HG03460 (cell line): ENCODE data around the gene TSPAN4.

Source experiments
- ATAC-seq: cut with Tn5 transposase; IDR thresholded peaks from one replicate; pipeline ENCODE4 v1.9.1; 2021; ENCODE audit not compliant: unreplicated experiment

TSPAN4 gene

DNA sequence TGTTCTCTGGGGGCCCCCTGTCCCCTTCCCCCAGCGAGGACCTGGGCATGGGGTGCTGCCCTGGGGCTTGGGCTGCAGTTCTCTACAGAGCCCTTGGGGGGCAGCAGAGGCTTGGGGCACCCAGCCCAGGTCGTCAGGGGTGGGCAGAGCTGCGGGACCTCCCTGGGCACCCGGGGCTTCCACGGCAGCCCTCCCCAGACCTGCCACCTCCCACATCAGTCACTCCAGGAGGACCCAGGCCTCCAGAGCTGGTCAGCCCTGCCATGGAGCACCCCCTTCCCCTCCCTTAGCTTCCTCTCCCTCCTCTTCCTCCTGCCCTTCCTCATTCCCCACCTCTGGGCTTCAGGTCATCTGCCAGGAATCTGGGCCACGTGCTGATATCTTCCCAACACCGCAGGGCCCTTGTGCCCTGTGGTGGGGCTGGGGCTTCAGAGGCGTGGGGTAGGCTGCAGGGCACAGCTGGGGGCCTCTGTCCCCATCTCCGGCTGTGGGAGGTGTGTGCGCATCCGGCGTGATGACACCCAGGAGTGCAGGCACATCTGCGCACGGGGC is 5.8 kb downstream of the TSPAN4 start:
- ATAC-seq = no peak

DNA sequence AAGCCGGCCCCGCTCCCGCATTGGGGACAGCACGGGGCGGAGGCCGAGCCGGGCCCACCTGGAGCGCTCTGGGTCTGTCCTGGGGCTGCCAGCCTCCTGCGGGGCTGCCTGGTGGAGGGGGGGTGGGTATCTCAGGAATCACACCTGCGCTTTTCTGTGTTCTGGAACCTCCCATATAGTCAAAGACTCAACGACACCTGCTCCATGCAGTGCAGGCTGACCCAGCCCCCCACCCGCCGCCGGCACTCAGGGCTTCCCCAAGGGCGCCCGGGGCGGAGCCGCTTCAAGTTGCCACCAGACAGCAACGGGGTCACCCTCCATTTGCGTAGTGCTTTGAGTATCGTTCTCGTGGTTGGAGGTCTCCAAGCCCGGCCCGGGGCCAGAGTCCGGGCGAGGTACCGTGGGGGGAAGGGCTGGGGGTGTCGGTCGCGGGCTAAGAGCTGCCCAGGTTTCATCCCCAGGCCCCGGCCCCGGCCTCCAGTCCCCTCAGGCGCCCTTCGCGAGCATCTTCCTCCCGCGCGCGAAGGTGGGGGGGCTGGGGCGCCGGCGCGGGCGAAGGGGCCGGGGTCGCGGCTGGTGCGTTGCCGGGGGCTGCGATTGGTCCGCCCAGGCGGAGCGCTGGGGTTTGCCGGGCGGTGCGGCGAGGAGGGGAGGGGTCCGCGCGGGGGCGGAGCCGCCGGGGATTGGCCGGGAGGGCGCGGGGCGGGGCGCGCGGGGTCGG is 6.6 kb downstream of the TSPAN4 start:
- ATAC-seq = no peak

DNA sequence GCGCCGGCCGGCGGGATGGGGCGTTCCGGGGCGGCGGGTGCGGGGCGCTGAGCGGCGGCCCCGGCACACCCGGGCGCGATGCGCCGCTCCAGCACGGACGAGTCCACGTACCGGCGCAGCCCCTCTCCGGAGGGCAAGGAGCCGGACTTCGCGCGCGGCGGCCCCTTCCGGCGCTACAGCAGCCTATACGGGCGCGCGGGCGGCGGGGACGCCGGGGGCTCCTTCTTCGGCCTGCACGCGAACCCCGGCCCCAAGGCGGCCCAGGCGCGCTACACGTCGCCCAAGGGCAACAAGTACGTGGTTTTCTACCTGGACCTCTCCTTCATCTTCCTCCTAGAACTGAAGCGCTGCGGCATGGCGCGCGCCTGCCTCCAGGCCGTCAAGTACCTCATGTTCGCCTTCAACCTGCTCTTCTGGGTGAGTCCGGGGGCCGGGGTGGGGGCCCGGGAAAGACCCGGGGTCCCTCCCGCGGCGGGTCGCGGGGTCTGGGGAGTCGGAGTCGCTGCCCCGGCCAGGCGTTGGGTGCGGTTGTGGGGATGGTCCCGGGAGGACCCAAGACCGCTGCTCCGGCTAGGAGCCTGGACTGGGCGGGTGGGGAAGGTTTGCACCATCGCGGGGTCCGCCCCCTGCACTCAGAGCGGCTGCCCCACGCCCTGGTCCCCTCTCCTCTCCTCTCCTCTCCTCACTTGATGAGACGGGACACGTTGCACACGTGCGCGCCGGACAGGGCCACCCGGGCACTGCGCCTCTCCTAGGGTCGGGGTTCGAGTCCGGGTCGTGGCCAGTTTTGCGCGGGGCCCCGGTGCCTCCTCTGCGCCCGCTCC is 7.5 kb downstream of the TSPAN4 start:
- ATAC-seq = no peak

DNA sequence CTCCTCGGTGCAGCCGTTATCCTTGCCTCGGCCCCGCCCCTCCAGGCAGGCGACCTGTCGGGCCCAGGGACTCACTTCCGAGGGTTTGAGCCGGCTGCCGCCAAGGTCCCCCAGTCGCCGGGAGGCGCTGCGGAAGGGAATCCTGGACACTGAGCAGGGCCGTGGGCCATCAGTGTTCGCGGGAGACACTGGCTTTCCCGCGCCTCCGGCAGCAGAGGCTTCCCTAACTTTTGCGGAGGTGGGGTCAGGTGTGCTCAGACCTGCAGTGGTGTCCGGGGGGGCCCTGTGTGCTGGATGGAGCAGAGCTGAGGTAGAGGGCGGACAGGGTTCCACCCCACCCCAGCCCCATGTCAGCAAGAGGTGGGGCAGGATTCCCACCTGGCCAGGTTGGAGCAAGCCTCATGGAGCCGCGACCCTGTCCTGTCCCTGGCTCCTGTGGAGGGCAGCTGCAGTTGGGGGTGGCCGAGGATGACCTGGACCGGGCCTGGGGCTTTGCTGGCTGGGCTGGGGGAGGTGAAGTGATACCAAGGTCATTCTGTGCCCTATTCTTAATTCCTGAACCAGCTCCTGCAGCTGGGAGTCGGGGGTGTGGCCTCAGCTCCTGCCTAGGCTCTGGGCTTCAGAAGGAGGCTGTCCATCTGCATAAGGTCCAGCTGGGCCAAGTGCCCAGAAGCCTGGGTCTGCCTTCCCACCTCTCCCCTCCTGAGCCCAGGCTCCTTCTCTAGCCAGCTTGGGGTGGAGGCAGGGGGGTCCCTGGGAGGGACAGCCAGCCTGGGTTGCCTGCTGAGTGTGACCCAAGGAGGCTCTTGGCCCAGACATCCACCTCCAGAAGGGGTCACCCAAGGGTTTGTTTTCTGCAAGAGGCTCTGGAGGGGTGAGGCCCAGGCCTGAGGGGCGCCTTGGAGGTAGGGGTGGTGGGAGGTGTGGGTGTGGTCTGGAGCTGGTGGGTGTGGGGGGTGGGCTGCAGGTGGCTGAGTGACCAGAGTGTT is 8.4 kb downstream of the TSPAN4 start:
- no peak for ATAC-seq

GRCh38 chr11:852762-853161 is 10.1 kb downstream of the TSPAN4 start:
- ATAC-seq = no peak

GRCh38 chr11:853682-854448 is 11.2 kb downstream of the TSPAN4 start:
- ATAC-seq = no peak

- no peak for ATAC-seq
These were observed 12.1 kb downstream of the TSPAN4 start for GRCh38 chr11:854601-855329.

- ATAC-seq = no peak
These were observed 12.7 kb downstream of the TSPAN4 start for GRCh38 chr11:855330-855674.

DNA sequence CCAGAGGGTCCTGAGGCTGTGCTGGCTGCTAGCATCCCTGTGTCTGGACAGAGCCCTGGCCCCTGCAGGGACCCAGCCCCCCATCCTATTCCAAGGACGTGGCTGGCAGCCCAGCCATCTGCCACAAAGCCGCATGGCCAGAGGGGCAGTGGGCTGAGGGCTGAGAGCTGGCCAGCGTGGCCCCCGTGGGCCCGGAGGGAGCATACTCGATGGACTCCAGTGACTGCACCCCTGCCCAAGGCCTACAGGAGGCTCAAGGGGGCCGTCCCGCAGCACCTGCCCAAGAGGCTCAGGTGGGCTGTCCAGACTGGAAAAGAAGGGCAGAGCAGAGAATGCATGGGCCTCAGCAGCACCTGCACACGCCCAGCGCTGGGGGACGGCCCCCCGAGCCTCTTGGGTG is 13.1 kb downstream of the TSPAN4 start:
- no peak for ATAC-seq

GRCh38 chr11:856397-856796 is 13.7 kb downstream of the TSPAN4 start:
- ATAC-seq = no peak

DNA sequence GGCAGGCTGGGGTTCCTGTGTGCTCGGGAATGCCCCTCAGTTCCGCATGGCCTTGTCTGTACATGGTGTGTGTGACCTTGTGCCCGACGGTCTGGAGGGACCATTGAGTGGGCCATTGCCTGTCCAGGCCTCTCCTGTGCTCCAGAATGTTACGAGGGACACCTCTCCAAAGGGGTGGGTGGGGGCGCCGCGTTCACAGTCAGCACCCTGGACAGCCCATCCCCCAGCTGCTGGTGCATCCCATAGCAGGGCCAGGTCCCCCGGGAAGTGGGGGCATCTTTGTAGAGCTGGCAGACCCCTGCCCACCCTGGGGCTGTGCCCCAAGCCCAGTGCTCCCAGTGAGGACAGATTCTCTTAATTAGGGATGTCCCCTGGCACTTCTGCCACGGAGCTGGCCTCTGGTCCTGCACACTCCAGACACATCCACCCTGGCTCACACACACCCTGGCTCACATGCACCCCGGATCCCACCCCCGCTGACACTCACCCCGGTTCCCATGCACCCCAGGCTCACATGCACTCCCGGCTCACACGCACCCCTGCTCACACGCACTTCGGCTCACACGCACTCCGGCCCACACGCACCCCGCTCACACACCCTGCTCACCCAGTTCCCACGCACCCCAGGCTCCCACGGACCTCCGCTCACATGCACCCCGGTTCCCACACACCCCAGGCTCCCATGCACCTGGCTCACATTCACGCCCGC is 15.6 kb downstream of the TSPAN4 start:
- ATAC-seq = no peak

GRCh38 chr11:858762-859339 is 16.2 kb downstream of the TSPAN4 start:
- no peak for ATAC-seq

DNA sequence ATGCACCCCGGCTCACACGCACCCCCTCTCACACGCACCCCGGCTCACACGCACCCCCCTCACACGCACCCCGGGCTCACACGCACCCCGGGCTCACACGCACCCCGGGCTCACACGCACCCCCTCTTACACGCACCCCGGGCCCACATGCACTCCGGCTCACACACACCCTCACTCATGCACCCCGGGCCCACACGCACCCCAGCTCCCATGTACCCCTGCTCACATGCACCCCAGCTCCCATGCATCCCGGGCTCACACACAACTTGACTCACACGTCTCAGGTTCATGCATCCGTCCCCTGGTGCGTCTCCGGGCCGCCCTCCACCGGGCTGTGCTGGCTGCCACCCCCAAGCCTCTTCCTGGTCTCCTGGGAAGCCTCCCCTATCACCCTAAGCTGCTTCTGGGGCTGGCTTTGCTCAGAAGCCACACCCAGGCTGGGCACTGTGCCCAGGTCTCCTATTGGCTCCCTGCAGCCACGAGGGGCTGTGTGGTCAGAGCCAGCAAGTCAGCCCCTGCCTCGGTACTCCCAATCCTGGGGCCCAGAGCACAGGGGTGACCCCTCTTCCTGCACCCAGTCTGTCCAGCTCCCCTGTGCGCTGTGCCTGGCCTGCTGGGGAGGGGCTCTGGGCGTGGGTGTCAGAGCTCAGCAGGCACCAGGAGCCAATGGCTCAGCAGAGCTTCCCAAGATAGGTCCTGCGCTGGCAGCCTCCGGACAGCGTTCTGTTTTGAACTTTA is 16.9 kb downstream of the TSPAN4 start:
- ATAC-seq = no peak

- ATAC-seq = no peak
These were observed 17.8 kb downstream of the TSPAN4 start for GRCh38 chr11:860234-861104.

DNA sequence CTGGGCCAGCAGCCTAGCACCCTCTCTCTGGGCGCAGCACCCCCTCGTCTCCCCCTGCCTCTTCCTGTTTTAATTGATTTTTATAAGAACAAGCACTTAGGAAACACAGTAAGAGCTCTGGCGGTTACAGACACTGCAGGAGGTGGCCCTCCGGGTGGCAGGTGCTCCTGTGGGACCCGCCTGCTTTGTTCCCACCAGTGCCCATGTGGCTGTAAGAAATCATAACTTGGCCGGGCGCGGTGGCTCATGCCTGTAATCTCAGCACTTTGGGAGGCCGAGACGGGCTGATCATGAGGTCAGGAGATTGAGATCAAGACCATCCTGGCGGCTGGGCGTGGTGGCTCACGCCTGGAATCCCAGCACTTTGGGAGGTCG is 18.4 kb downstream of the TSPAN4 start:
- no peak for ATAC-seq

GRCh38 chr11:862081-862661 is 19.5 kb downstream of the TSPAN4 start:
- ATAC-seq = no peak

DNA sequence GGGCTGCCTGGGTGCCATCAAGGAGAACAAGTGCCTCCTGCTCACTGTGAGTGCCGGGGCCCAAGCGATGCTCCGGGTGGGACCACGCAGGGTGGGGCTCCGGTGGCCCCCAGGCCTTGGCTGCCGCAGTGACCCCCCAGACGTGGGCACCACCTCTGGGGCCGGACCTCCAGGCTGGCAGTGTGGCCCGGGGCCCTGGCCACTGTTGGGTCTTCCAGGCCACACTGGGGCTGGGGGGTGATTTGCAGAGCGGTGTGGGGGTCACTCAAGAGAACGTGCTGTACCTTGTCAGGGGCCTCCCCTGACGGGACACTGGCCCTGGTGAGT is 20.0 kb downstream of the TSPAN4 start:
- ATAC-seq = no peak
